GM10266 (cell line): ENCODE measurements around the gene UTP15.

ENCODE experiments used
- DNase-seq: peaks from one replicate; pipeline ENCODE4 v3.0.0; 2012; ENCODE audit errors: extremely low spot score
- CTCF ChIP-seq: IDR thresholded peaks from 2 replicates; pipeline ENCODE4 v1.5.1; 2012; ENCODE audit warnings: mild to moderate bottlenecking, low read depth; ENCODE audit not compliant: control insufficient read depth, insufficient read depth; ENCODE audit errors: missing control alignments

Gene UTP15

GRCh38 chr5:73564675-73565074, 868 bp upstream of the UTP15 start:
- TF ChIP-seq CTCF: no peak

GRCh38 chr5:73565969-73566547, 515 bp downstream of the UTP15 start:
- no peak for TF ChIP-seq CTCF
- DNase-seq: no peak

More at GRCh38 chr5:73564675-73565074, 868 bp upstream of the UTP15 start:
- no peak for DNase-seq

GRCh38 chr5:73582285-73583145, 17.0 kb downstream of the UTP15 start:
- no peak for DNase-seq
- TF ChIP-seq CTCF: no peak

GRCh38 chr5:73587923-73588322, 22.4 kb downstream of the UTP15 start:
- no peak for DNase-seq

GRCh38 chr5:73591102-73591695, 25.7 kb downstream of the UTP15 start:
- DNase-seq: peak; percentile 37

More at GRCh38 chr5:73587923-73588322, 22.4 kb downstream of the UTP15 start:
- no peak for TF ChIP-seq CTCF

GRCh38 chr5:73591698-73592501, 26.4 kb downstream of the UTP15 start:
- no peak for TF ChIP-seq CTCF
- DNase-seq: no peak

More at GRCh38 chr5:73591102-73591695, 25.7 kb downstream of the UTP15 start:
- TF ChIP-seq CTCF: peak; percentile 62
